Tibial nerve (tissue), 4 donors: ENCODE measurements around the gene YDJC. TPM values are rescaled to one million over a fixed set of nuclear protein-coding genes. Genes with fewer than 3 reads are reported as not detected.

Source experiments
- DNase-seq, 2 donors: peaks; one replicate each; pipeline ENCODE4 v3.0.0-alpha.2; 2019; ENCODE audit warnings: low spot score in 2 of 2
- H3K27ac ChIP-seq, 4 donors: fragments of 200-600 bp; sonication (generic) in 3 of 4; one replicate each; pipeline ENCODE4 v1.5.1; 2017 to 2019; ENCODE audit warnings: mild to moderate bottlenecking in 1 of 4
- H3K27me3 ChIP-seq, 2 donors: fragments of 200-600 bp; sonication (generic) in 1 of 2; one replicate each; pipeline versions ENCODE4 v1.5.1 to v1.6.0; 2017 to 2019
- H3K36me3 ChIP-seq, 3 donors: fragments of 200-600 bp; sonication (generic); one replicate each; pipeline ENCODE4 v1.5.1; 2018 to 2019
- H3K4me1 ChIP-seq, 4 donors: fragments of 200-600 bp; sonication (generic) in 3 of 4; one replicate each; pipeline ENCODE4 v1.5.1; 2017 to 2019
- H3K4me3 ChIP-seq, 4 donors: fragments of 200-600 bp; sonication (generic) in 3 of 4; one replicate each; pipeline ENCODE4 v1.5.1; 2017 to 2019; ENCODE audit warnings: mild to moderate bottlenecking in 1 of 4, moderate library complexity in 1 of 4
- H3K9me3 ChIP-seq, 4 donors: fragments of 200-600 bp; sonication (generic) in 3 of 4; one replicate each; pipeline ENCODE4 v1.5.1; 2017 to 2019
- EP300 ChIP-seq, 2 donors: sonication (generic); formaldehyde crosslinking; IDR thresholded peaks; one replicate each; pipeline ENCODE4 v1.6.1; 2017; ENCODE audit warnings: antibody characterized with exemption in 2 of 2, mild to moderate bottlenecking in 1 of 2
- POLR2A ChIP-seq, 2 donors: fragments of 450-650 bp; IDR thresholded peaks; one replicate each; pipeline ENCODE4 v1.6.1; 2017; ENCODE audit warnings: antibody characterized with exemption in 2 of 2, mild to moderate bottlenecking in 2 of 2, moderate library complexity in 2 of 2
- WGBS, 2 donors: methylation state at CpG; one replicate each; pipeline ENCODE4 v1.1.5; 2018; 5-methylcytosine and 5-hydroxymethylcytosine counted together
- total RNA-seq, 4 donors: library from RNA; depleted of rRNA; stranded (reverse); fragments of >200 nt; gene quantifications; one replicate each; pipeline ENCODE4 v1.1.0, GENCODE V29; 2016
- TF ChIP-seq, protein P1 (sequence below), 5 experiments: fragments of 200-600 bp in 3 of 5; fragments of 450-650 bp in 2 of 5; sonication (generic) in 3 of 5; IDR thresholded peaks; one replicate each; pipeline ENCODE4 v1.5.1; 2016 to 2019; ENCODE audit warnings: antibody characterized with exemption in 5 of 5, mild to moderate bottlenecking in 3 of 5, moderate library complexity in 2 of 5

The YDJC gene
- total RNA-seq, 4 donors from 2014 or later = 28.0 to 61.2 (median 36.0) TPM

DNA sequence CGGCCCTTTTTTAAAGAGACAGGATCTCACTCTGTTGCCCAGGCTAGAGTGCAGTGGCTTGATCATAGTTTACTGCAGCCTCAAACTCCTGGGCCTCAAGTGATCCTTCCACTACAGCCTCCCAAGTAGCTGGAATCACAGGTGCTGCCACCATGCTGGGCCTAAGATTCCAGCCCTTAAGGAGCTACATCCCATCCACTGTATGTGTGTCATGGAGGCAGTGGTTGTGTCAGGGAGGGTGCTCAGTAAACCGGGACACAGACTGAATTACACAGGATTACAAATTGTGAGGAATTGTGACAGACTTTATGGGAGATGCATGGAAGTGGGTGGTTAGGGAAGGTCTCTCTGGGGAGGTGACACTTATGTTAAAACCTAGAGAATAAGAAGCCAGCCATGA lies 33.9 kb upstream of the YDJC start:
- WGBS, 2 donors = 94 to 95% methylated on average over 2 of the region's 2 CpGs
- H3K27ac ChIP-seq = no peak overlapping the region
- no peaks in the 10 kb centered on the region for H3K36me3 ChIP-seq
- TF ChIP-seq, protein P1, sequence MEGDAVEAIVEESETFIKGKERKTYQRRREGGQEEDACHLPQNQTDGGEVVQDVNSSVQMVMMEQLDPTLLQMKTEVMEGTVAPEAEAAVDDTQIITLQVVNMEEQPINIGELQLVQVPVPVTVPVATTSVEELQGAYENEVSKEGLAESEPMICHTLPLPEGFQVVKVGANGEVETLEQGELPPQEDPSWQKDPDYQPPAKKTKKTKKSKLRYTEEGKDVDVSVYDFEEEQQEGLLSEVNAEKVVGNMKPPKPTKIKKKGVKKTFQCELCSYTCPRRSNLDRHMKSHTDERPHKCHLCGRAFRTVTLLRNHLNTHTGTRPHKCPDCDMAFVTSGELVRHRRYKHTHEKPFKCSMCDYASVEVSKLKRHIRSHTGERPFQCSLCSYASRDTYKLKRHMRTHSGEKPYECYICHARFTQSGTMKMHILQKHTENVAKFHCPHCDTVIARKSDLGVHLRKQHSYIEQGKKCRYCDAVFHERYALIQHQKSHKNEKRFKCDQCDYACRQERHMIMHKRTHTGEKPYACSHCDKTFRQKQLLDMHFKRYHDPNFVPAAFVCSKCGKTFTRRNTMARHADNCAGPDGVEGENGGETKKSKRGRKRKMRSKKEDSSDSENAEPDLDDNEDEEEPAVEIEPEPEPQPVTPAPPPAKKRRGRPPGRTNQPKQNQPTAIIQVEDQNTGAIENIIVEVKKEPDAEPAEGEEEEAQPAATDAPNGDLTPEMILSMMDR (IDR thresholded peaks at IDR 0.05) = no peak
- H3K9me3 ChIP-seq = no peaks in the 10 kb centered on the region
- no peaks in the 10 kb centered on the region for H3K27me3 ChIP-seq
- peaks cover 0 to 21% (median 9%) of the 10 kb centered on the region in 4 donors for H3K4me1 ChIP-seq
- no peak for DNase-seq
- H3K4me3 ChIP-seq = no peak overlapping the region

DNA sequence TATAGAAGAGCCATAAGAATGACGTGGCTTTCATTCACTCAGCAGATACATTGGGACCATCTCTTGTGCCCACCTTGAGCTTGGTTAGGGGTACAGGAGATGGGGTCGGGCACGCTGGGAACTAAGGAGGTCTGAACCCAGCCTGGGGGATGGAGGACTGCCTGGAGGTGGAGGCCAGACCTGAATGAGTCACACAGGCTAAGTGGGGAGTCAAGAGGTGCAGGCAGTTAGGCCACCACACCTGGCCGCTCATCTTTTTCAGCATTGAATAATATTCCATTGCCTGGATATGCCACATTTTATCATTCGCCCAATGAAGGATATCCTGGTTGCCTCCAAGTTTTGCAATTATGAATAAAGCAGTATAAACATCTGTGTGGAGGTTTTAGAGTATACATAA lies 32.2 kb upstream of the YDJC start:
- TF ChIP-seq POLR2A (IDR thresholded peaks at IDR 0.05) = no peak
- TF ChIP-seq EP300 (IDR thresholded peaks at IDR 0.05) = no peak
- TF ChIP-seq, protein P1 (IDR thresholded peaks at IDR 0.05) = no peak
- H3K27ac ChIP-seq = no peak overlapping the region
- H3K27me3 ChIP-seq = peaks cover 0 to 14% of the 10 kb centered on the region in 2 donors
- peaks cover 0 to 26% (median 8%) of the 10 kb centered on the region in 4 donors for H3K4me1 ChIP-seq
- no peak for DNase-seq
- no peaks in the 10 kb centered on the region for H3K36me3 ChIP-seq
- WGBS, 2 donors = 92 to 93% methylated on average over 5 of the region's 5 CpGs
- H3K9me3 ChIP-seq = no peaks in the 10 kb centered on the region
- no peak overlapping the region for H3K4me3 ChIP-seq

DNA sequence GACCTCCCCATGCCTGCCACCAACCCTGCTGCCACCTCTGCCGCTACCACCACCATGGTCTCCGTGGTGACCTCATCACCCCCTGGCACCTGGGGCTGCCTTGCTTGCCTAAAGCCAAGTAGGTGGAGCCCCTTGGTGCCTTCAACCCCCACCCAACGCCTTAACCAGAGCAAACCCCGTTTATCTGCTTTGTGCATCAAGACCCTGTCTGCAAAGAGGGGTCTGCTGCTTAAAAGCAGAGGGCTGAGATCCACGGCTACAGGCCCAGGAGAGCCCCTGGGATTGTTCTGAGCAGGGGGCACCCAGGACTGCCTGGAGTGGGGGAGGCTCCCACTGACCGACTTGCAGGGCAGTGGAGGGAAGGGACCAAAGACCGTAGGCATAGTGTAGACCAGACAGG lies 31.1 kb upstream of the YDJC start:
- no peak for DNase-seq
- TF ChIP-seq, protein P1 (IDR thresholded peaks at IDR 0.05) = no peak
- TF ChIP-seq POLR2A (IDR thresholded peaks at IDR 0.05) (no peak), EP300 (IDR thresholded peaks at IDR 0.05) (no peak)
- no peaks in the 10 kb centered on the region for H3K9me3 ChIP-seq
- no peak overlapping the region for H3K27ac ChIP-seq
- no peak overlapping the region for H3K4me3 ChIP-seq
- H3K4me1 ChIP-seq = peaks cover 0 to 21% (median 3%) of the 10 kb centered on the region in 4 donors
- WGBS, 2 donors = 78 to 83% methylated on average over 6 to 7 of the region's 7 CpGs
- H3K36me3 ChIP-seq = no peaks in the 10 kb centered on the region
- peaks cover 0 to 18% of the 10 kb centered on the region in 2 donors for H3K27me3 ChIP-seq

DNA sequence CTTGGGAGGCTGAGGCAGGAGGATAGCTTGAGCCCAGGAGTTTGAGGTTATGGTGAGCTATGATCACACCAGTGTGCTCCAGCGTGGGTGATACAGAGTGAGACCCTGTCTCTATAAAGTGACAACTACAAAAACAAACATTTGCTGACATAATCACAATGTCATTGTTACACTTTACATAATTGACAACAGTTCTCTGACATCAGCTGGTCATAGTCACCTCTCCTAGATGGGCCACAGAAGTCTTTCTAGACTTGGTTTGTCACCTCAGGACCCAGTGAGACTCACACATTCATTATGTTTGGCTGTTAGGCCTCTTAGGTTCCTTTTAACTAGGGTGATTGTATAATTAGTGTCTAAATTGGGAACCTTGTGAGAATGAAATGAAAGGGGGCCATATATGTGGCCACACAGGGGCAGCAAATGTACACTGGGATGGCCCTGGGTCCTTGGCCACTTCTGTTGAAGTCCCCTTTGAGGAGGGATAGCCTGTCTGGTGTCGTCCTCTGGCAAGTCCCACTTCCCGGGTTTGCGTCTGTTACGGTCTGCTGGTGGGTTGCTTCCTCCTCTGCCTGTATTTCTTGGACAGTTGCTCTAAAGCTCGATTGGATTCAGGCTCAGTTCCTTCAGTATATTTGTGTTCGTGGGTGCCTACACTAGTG lies 30.2 kb upstream of the YDJC start:
- Histone ChIP-seq H3K9me3 (no peaks in the 10 kb centered on the region), H3K4me1 (peaks cover 0 to 15% (median 3%) of the 10 kb centered on the region in 4 donors), H3K27me3 (peaks cover 0 to 18% of the 10 kb centered on the region in 2 donors), H3K27ac (no peak overlapping the region), H3K36me3 (no peaks in the 10 kb centered on the region), H3K4me3 (no peak overlapping the region)
- no peak for TF ChIP-seq POLR2A (IDR thresholded peaks at IDR 0.05)
- TF ChIP-seq, protein P1 (IDR thresholded peaks at IDR 0.05) = no peak
- 76 to 85% methylated on average over 3 to 7 of the region's 7 CpGs for WGBS, 2 donors
- no peak for DNase-seq

DNA sequence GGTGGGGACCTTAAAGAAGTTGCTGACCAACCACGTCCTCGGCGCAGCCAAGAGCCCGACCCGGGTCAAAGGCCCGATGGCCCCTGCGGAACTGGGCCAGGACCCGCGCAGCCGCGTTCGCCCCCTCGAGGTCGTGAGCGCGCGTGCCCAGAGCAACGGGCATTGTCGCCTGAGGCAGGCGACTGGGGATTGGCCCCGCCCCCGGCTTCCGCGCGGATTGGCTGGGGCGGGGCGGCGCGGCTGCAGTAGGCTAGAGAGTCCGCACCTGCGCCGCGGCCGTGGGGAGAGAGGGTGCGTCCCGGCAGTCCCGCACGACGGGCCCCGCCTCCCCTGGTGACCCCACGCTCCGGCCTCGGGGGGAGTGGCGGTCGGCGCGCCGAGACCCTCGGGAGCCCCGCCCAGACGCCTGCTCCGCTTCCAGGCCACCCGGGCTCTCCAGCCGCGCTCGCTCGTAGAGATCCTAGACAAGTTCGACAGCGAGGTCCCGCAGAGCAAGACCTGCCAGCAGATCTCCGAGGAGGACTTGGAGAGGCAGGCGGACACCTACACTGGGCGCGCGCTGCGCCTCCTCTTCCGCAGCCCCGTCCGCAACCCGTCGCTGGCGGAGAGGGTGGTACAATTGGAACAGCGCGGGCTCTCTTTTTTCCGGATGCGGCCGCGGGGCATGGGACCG lies 27.7 kb upstream of the YDJC start:
- TF ChIP-seq POLR2A (IDR thresholded peaks at IDR 0.05) = no peak
- TF ChIP-seq, protein P1 (IDR thresholded peaks at IDR 0.05) = peak in 3 of 5 experiments; percentile 9 to 26 (median 24)
- Histone ChIP-seq H3K27me3 (peaks cover 0 to 18% of the 10 kb centered on the region in 2 donors), H3K9me3 (no peaks in the 10 kb centered on the region), H3K36me3 (no peaks in the 10 kb centered on the region), H3K4me1 (peaks cover 0 to 20% (median 4%) of the 10 kb centered on the region in 4 donors), H3K4me3 (peak overlapping the region; percentile 33 to 64 (median 40)), H3K27ac (peak overlapping the region in 1 of 4 donors; percentile 1)
- DNase-seq = no peak
- 1 to 3% methylated on average over 44 to 58 of the region's 79 CpGs for WGBS, 2 donors
